Measurements from ENCODE around the gene ANO2.

GRCh38 chr12:5864301-5864700 is 80.8 kb downstream of the ANO2 start:
- no peak for TF ChIP-seq CTCF (IDR thresholded peaks at IDR 0.05; ENCODE audit: low read depth, low read length, poor library complexity, severe bottlenecking)
- TF ChIP-seq EZH2phosphoT487 (IDR thresholded peaks at IDR 0.05; ENCODE audit: borderline replicate concordance, low read length): no peak

Measured in DOHH2 (cell line).